H1 (cell line): Measurements from ENCODE around the gene NRXN3. TPM values are rescaled to one million over a fixed set of nuclear protein-coding genes. Genes with fewer than 3 reads are reported as not detected.

ENCODE experiments used
- CTCF ChIA-PET: fragments of 300-600 bp; sonication (Branson Sonifier 250); formaldehyde crosslinking; loops from one replicate; lab custom pipeline; 2021; ENCODE audit not compliant: partially characterized antibody; lab: Charles Lee
- POLR2A ChIA-PET: fragments of 300-600 bp; sonication (Branson Sonifier 250); formaldehyde crosslinking; loops from one replicate; lab custom pipeline; 2021; ENCODE audit warnings: inconsistent platforms; ENCODE audit not compliant: partially characterized antibody; lab: Charles Lee
- DNase-seq, 2 experiments: peaks; one replicate each; pipeline versions ENCODE4 v3.0.0 to v3.0.0-alpha.2; 2010 to 2022; ENCODE audit warnings: low spot score in 2 of 2, low read depth in 1 of 2, mixed read lengths in 1 of 2
- FAIRE-seq: peaks from 2 replicates; lab custom pipeline; 2011; peaks lifted over from hg19 to GRCh38; lab: Jason Lieb, UNC
- H2AFZ ChIP-seq: 2 replicates; pipeline ENCODE4 v1.8.1; 2012; ENCODE audit warnings: low read length, inconsistent platforms
- H2AK5ac ChIP-seq: 2 replicates; pipeline ENCODE4 v1.6.1; 2013; ENCODE audit warnings: low read depth, low read length
- H2BK120ac ChIP-seq: replicated peaks from 2 replicates; pipeline ENCODE3; 2013; ENCODE audit warnings: low read depth, low read length, inconsistent platforms
- H2BK12ac ChIP-seq: 2 replicates; pipeline ENCODE4 v1.6.1; 2013; ENCODE audit warnings: low read depth, low read length
- H2BK15ac ChIP-seq: 2 replicates; pipeline ENCODE4 v1.6.1; 2013; ENCODE audit warnings: low read length
- H2BK20ac ChIP-seq: 2 replicates; pipeline ENCODE4 v1.6.1; 2013; ENCODE audit warnings: low read length
- H2BK5ac ChIP-seq: 2 replicates; pipeline ENCODE4 v1.6.1; 2013; ENCODE audit warnings: low read depth, low read length
- H3K14ac ChIP-seq: 2 replicates; pipeline ENCODE4 v1.6.1; 2013; ENCODE audit warnings: inconsistent platforms; ENCODE audit not compliant: insufficient read length
- H3K18ac ChIP-seq: 2 replicates; pipeline ENCODE4 v1.6.1; 2013; ENCODE audit warnings: low read length; ENCODE audit errors: extremely low read depth
- H3K23ac ChIP-seq: 2 replicates; pipeline ENCODE4 v1.6.1; 2013; ENCODE audit warnings: inconsistent platforms; ENCODE audit not compliant: insufficient read length
- H3K23me2 ChIP-seq: 2 replicates; pipeline ENCODE4 v1.6.1; 2013; ENCODE audit warnings: low read depth, low read length
- H3K27ac ChIP-seq: 2 replicates; pipeline ENCODE4 v1.6.1; 2011; ENCODE audit warnings: low read depth, low read length, inconsistent platforms
- H3K27me3 ChIP-seq, 4 experiments: replicated peaks in 1 of 4; 1 replicate in 1 of 4; 2 replicates in 3 of 4; pipeline versions ENCODE4 v1.6.1 to v1.8.1; 2011 to 2013; ENCODE audit warnings: low read length in 3 of 4, mild to moderate bottlenecking in 3 of 4, inconsistent platforms in 2 of 4, mixed read lengths in 2 of 4, moderate library complexity in 1 of 4; ENCODE audit not compliant: control insufficient read depth in 3 of 4, insufficient read depth in 3 of 4; ENCODE audit errors: extremely low read depth in 1 of 4
- H3K36me3 ChIP-seq, 4 experiments: 2 replicates each; pipeline versions ENCODE4 v1.6.1 to v1.8.1; 2011 to 2013; ENCODE audit warnings: mild to moderate bottlenecking in 4 of 4, low read length in 3 of 4, moderate library complexity in 2 of 4, control low read depth in 1 of 4, inconsistent platforms in 1 of 4; ENCODE audit not compliant: insufficient read depth in 4 of 4, control insufficient read depth in 2 of 4
- H3K4ac ChIP-seq: replicated peaks from 2 replicates; pipeline ENCODE3; 2013; ENCODE audit warnings: low read length, low read depth, mixed read lengths, inconsistent platforms; ENCODE audit not compliant: insufficient read length
- H3K4me1 ChIP-seq, 4 experiments: replicated peaks in 1 of 4; 1 replicate in 1 of 4; 2 replicates in 3 of 4; pipeline versions ENCODE4 v1.6.1 to v1.8.1; 2011 to 2013; ENCODE audit warnings: low read length in 3 of 4, inconsistent platforms in 2 of 4, mixed read lengths in 1 of 4; ENCODE audit not compliant: insufficient read depth in 4 of 4, control insufficient read depth in 3 of 4
- H3K4me2 ChIP-seq, 2 experiments: 2 replicates each; pipeline versions ENCODE4 v1.6.1 to v1.8.1; 2011 to 2013; ENCODE audit warnings: low read depth in 2 of 2, low read length in 2 of 2, control low read depth in 1 of 2, inconsistent platforms in 1 of 2, mild to moderate bottlenecking in 1 of 2; ENCODE audit not compliant: insufficient read depth in 1 of 2
- H3K4me3 ChIP-seq, 4 experiments: fragments of 200-600, 300-600 bp in 1 of 4; sonication (generic), shearing (Covaris generic), sonication (Bioruptor Twin) in 1 of 4; 2 replicates each; pipeline versions ENCODE4 v1.5.1 to v1.8.1; 2011 to 2016; ENCODE audit warnings: low read length in 4 of 4, low read depth in 3 of 4, control low read depth in 2 of 4, inconsistent platforms in 2 of 4, mild to moderate bottlenecking in 2 of 4, mixed read lengths in 1 of 4, moderate library complexity in 1 of 4; ENCODE audit not compliant: insufficient read depth in 2 of 4; ENCODE audit errors: extremely low read depth in 1 of 4
- H3K56ac ChIP-seq: replicated peaks from 2 replicates; pipeline ENCODE3; 2013; ENCODE audit warnings: low read depth, mild to moderate bottlenecking, mixed read lengths, low read length, inconsistent platforms; ENCODE audit not compliant: insufficient read length
- H3K79me1 ChIP-seq: 2 replicates; pipeline ENCODE4 v1.6.1; 2013; ENCODE audit warnings: low read depth, low read length, control low read depth
- H3K79me2 ChIP-seq, 2 experiments: 2 replicates each; pipeline versions ENCODE4 v1.6.1 to v1.8.1; 2012 to 2013; ENCODE audit warnings: low read length in 2 of 2, mild to moderate bottlenecking in 2 of 2, inconsistent platforms in 1 of 2; ENCODE audit not compliant: insufficient read depth in 2 of 2, control insufficient read depth in 1 of 2
- H3K9ac ChIP-seq, 4 experiments: replicated peaks in 1 of 4; 1 replicate in 1 of 4; 2 replicates in 3 of 4; pipeline versions ENCODE4 v1.6.1 to v1.8.1; 2011 to 2013; ENCODE audit warnings: low read depth in 3 of 4, low read length in 3 of 4, control low read depth in 2 of 4, mild to moderate bottlenecking in 2 of 4, moderate library complexity in 2 of 4, inconsistent platforms in 1 of 4; ENCODE audit errors: extremely low read depth in 1 of 4
- H3K9me3 ChIP-seq, 2 experiments: 2 replicates each; pipeline versions ENCODE4 v1.6.1 to v1.8.1; 2012 to 2013; ENCODE audit warnings: mild to moderate bottlenecking in 2 of 2, moderate library complexity in 2 of 2, control low read depth in 1 of 2, inconsistent platforms in 1 of 2, low read depth in 1 of 2, low read length in 1 of 2, mixed read lengths in 1 of 2; ENCODE audit not compliant: insufficient read depth in 2 of 2
- H4K20me1 ChIP-seq, 2 experiments: replicated peaks in 1 of 2; 2 replicates each; pipeline versions ENCODE3 to v1.8.1; 2011 to 2013; ENCODE audit warnings: inconsistent platforms in 2 of 2, low read length in 2 of 2, mild to moderate bottlenecking in 1 of 2; ENCODE audit not compliant: insufficient read depth in 2 of 2, control insufficient read depth in 1 of 2
- H4K5ac ChIP-seq: 2 replicates; pipeline ENCODE4 v1.6.1; 2013; ENCODE audit warnings: low read length, low read depth, mixed read lengths, inconsistent platforms; ENCODE audit not compliant: insufficient read length
- H4K8ac ChIP-seq: 2 replicates; pipeline ENCODE4 v1.8.0; 2013; ENCODE audit warnings: mild to moderate bottlenecking, moderate library complexity, low read length, inconsistent platforms; ENCODE audit not compliant: insufficient read depth; ENCODE audit errors: extremely low read depth
- H4K91ac ChIP-seq: replicated peaks from 2 replicates; pipeline ENCODE3; 2013; ENCODE audit warnings: low read length, mixed read lengths, inconsistent platforms; ENCODE audit not compliant: insufficient read length
- BCL11A ChIP-seq, 2 experiments: IDR thresholded peaks; one replicate each; pipeline ENCODE4 v1.6.1; 2011; ENCODE audit warnings: low read depth in 2 of 2, low read length in 2 of 2, mild to moderate bottlenecking in 2 of 2
- CTCF ChIP-seq, 3 experiments: IDR thresholded peaks; 1 replicate in 2 of 3; 2 replicates in 1 of 3; pipeline versions ENCODE4 v1.5.1 to v1.6.1; 2011; ENCODE audit warnings: low read length in 3 of 3, mild to moderate bottlenecking in 3 of 3, inconsistent platforms in 2 of 3, low read depth in 1 of 3, moderate library complexity in 1 of 3; ENCODE audit not compliant: insufficient read depth in 1 of 3; ENCODE audit errors: control extremely low read depth in 1 of 3
- KDM1A ChIP-seq: fragments of 200-600, 300-600 bp; sonication (generic); IDR thresholded peaks from 2 replicates; pipeline ENCODE4 v1.7.1; 2016; ENCODE audit warnings: mild to moderate bottlenecking, low read length, borderline replicate concordance
- YY1 ChIP-seq: IDR thresholded peaks from 2 replicates; pipeline ENCODE4 v1.6.1; 2011; ENCODE audit warnings: low read depth, mild to moderate bottlenecking, low read length
- WGBS, 2 experiments: shearing (Covaris generic) in 1 of 2; methylation state at CpG; one replicate each; pipeline versions ENCODE4 v1.1.6 to v1.1.7; 2013 to 2015; ENCODE audit warnings: low lambda C conversion rate in 2 of 2, mixed read lengths in 2 of 2, inconsistent platforms in 1 of 2, low coverage in 1 of 2, missing lambda C conversion rate in 1 of 2; ENCODE audit not compliant: insufficient replicate concordance in 2 of 2, insufficient coverage in 1 of 2, insufficient read length in 1 of 2; ENCODE audit errors: extremely low coverage in 1 of 2, missing lambda C conversion rate in 1 of 2; 5-methylcytosine and 5-hydroxymethylcytosine counted together
- polyA plus RNA-seq, 7 experiments: library from polyadenylated mRNA; depleted of rRNA in 3 of 7; stranded (reverse) in 5 of 7; unstranded in 2 of 7; fragments of >200 nt in 5 of 7; fragments of 200-250 nt in 2 of 7; gene quantifications; 1 replicate in 5 of 7; 2 replicates in 1 of 7; 4 replicates in 1 of 7; pipeline versions ENCODE4 v1.2.1 to v1.2.3, GENCODE V29; 2011 to 2013; ENCODE audit warnings: missing spikeins in 2 of 7, mixed read lengths in 2 of 7
- total RNA-seq: library from RNA; stranded (reverse); fragmentation: NEBNext Ultra II Directional; extraction: Animal tissue kit (Norgen Biotek cat#: 25700); gene quantifications from 2 replicates; pipeline ENCODE4 v1.2.1, GENCODE V29; 2021

Gene NRXN3
- total and polyA plus RNA-seq, 2 of the 8 experiments (the other 6 are each of a cell fraction or from before 2014, with no cell fraction given): 2.6 to 4.1 TPM

GRCh38 chr14:79910086-79910485 lies 1739.9 kb downstream of the NRXN3 start:
- whole genome bisulfite sequencing, 2 experiments: 84% methylated on average over 2 of the region's 2 CpGs; no CpG with 5 or more reads in 1 of the 2 experiments

More at GRCh38 chr14:79910086-79910485, 1739.9 kb downstream of the NRXN3 start:
- Histone ChIP-seq H3K23ac (no peak overlapping the region), H2BK12ac (no peak overlapping the region), H4K91ac (no peak overlapping the region), H2BK20ac (no peak overlapping the region), H4K5ac (no peak overlapping the region), H3K4me1 (no peaks in the 10 kb centered on the region), H3K18ac (no peak overlapping the region), H2AK5ac (no peak overlapping the region), H3K23me2 (no peaks in the 10 kb centered on the region; the same call in 1 of the 2 replicates), H2BK5ac (no peak overlapping the region), H3K56ac (no peak overlapping the region), H3K9me3 (no peaks in the 10 kb centered on the region), H2BK15ac (no peak overlapping the region), H4K20me1 (no peaks in the 10 kb centered on the region), H3K27ac (no peak overlapping the region), H3K9ac (no peak overlapping the region), H2AFZ (no peak overlapping the region), H3K4ac (no peak overlapping the region), H3K14ac (no peak overlapping the region), H3K4me2 (no peak overlapping the region), H3K36me3 (no peaks in the 10 kb centered on the region), H4K8ac (no peak overlapping the region), H3K27me3 (no peaks in the 10 kb centered on the region), H3K4me3 (no peak overlapping the region), H3K79me1 (no peaks in the 10 kb centered on the region), H2BK120ac (no peak overlapping the region), H3K79me2 (no peaks in the 10 kb centered on the region)
- TF ChIP-seq YY1: no peak
- no peak for TF ChIP-seq BCL11A (IDR thresholded peaks at IDR 0.05; ENCODE audit: low read depth in 2 of 2, low read length in 2 of 2)
- no peak for TF ChIP-seq KDM1A
- no peak for TF ChIP-seq CTCF (IDR thresholded peaks at IDR 0.05; ENCODE audit: control extremely low read depth in 1 of 3, insufficient read depth in 1 of 3, low read depth in 1 of 3, low read length in 3 of 3)
- ChIA-PET POLR2A (no interaction called here), CTCF (no interaction called here)
- DNase-seq (no peak), FAIRE-seq (no peak)
